H1 (cell line): Measurements from ENCODE around the gene LMAN2.

ENCODE experiments used
- CBX5 ChIP-seq: fragments of 300-800, 300-1000 bp; sonication (generic); IDR thresholded peaks from 2 replicates; pipeline ENCODE4 v1.7.1; 2016; ENCODE audit warnings: antibody characterized with exemption, low read length, low read depth
- CBX8 ChIP-seq: fragments of 300-800, 300-1000 bp; sonication (generic); IDR thresholded peaks from 2 replicates; pipeline ENCODE4 v1.7.1; 2016; ENCODE audit warnings: low read depth, low read length, borderline replicate concordance
- CHD2 ChIP-seq: IDR thresholded peaks from 2 replicates; pipeline ENCODE4 v1.6.1; 2012; ENCODE audit warnings: low read length, improper control_type of control experiment
- EZH2 ChIP-seq: fragments of 200-600 bp; sonication (generic); IDR thresholded peaks from 2 replicates; pipeline ENCODE4 v1.7.1; 2012; ENCODE audit warnings: low read depth, mild to moderate bottlenecking, moderate library complexity, low read length, inconsistent platforms; ENCODE audit not compliant: severe bottlenecking
- HDAC6 ChIP-seq: IDR thresholded peaks from one replicate; pipeline ENCODE4 v1.7.1; 2012; ENCODE audit warnings: low read depth, mild to moderate bottlenecking, inconsistent platforms, low read length, moderate library complexity
- JUN ChIP-seq: IDR thresholded peaks from 2 replicates; pipeline ENCODE4 v1.6.1; 2011; ENCODE audit warnings: low read depth, mild to moderate bottlenecking, improper control_type of control experiment, low read length
- POLR2AphosphoS5 ChIP-seq: IDR thresholded peaks from 2 replicates; pipeline ENCODE4 v1.6.1; 2011; ENCODE audit warnings: low read depth, low read length
- SAP30 ChIP-seq: fragments of 300-600 bp; sonication (generic); IDR thresholded peaks from 2 replicates; pipeline ENCODE4 v1.7.1; 2012; ENCODE audit warnings: low read length, moderate library complexity, mild to moderate bottlenecking, inconsistent platforms; ENCODE audit not compliant: insufficient read depth, insufficient replicate concordance
- TCF12 ChIP-seq: IDR thresholded peaks from 2 replicates; pipeline ENCODE4 v1.6.1; 2011; ENCODE audit warnings: low read depth, mild to moderate bottlenecking, low read length
- YY1 ChIP-seq: IDR thresholded peaks from 2 replicates; pipeline ENCODE4 v1.6.1; 2011; ENCODE audit warnings: low read depth, mild to moderate bottlenecking, low read length
- TF ChIP-seq, protein P1 (sequence below), 3 experiments: IDR thresholded peaks; 1 replicate in 2 of 3; 2 replicates in 1 of 3; pipeline versions ENCODE4 v1.5.1 to v1.6.1; 2011; ENCODE audit warnings: low read length in 3 of 3, mild to moderate bottlenecking in 3 of 3, inconsistent platforms in 2 of 3, low read depth in 1 of 3, moderate library complexity in 1 of 3; ENCODE audit not compliant: insufficient read depth in 1 of 3; ENCODE audit errors: control extremely low read depth in 1 of 3
- TF ChIP-seq, protein P2 (sequence below): IDR thresholded peaks from 2 replicates; pipeline ENCODE4 v1.6.1; 2011; ENCODE audit warnings: low read length, improper control_type of control experiment

DNA sequence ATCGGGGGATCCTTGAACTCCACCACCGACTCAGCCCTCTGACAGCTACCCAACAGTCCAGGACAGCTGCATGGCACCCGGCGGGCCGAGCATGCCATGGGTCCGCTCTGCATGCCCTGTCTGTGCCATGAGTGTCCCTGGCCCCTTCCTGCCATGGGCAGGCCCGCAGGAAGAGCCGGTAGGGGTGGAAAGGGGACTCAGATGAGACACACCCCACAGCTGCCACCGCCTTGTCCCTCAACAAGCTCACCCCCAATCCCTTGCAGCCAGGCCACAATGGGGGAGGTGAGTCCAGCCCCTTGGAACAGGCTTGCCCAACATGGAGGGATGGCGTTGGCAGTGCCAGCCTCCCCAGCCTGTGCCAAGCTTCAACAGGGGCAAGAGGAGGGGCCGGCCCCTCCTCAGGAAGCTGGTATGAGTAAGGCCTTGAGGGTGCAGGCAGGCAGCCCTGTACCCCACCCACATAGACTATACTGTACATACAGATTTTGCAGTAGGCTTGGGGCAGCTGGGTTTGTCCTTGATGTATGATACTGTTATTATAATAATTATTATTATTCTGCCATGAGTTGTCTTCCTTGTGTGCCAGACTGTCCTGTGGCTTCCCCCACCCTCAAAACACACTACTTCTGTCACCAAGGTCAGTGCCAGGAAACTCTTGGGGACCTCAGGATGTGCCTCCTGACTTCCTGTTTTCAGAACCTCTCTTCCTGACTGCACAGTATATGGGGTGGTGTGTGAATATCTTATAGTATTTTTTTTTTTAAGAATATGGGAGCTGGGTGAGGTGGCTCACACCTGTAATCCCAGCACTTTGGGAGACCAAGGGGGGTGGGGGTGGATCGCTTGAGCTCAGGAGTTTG, 20.8 kb upstream of the LMAN2 start:
- TF ChIP-seq, protein P1, sequence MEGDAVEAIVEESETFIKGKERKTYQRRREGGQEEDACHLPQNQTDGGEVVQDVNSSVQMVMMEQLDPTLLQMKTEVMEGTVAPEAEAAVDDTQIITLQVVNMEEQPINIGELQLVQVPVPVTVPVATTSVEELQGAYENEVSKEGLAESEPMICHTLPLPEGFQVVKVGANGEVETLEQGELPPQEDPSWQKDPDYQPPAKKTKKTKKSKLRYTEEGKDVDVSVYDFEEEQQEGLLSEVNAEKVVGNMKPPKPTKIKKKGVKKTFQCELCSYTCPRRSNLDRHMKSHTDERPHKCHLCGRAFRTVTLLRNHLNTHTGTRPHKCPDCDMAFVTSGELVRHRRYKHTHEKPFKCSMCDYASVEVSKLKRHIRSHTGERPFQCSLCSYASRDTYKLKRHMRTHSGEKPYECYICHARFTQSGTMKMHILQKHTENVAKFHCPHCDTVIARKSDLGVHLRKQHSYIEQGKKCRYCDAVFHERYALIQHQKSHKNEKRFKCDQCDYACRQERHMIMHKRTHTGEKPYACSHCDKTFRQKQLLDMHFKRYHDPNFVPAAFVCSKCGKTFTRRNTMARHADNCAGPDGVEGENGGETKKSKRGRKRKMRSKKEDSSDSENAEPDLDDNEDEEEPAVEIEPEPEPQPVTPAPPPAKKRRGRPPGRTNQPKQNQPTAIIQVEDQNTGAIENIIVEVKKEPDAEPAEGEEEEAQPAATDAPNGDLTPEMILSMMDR (IDR thresholded peaks at IDR 0.05; ENCODE audit: control extremely low read depth in 1 of 3, insufficient read depth in 1 of 3, low read depth in 1 of 3, low read length in 3 of 3): no peak
- TF ChIP-seq JUN (no peak), CHD2 (no peak), CBX8 (no peak), SAP30 (no peak), YY1 (no peak), POLR2AphosphoS5 (no peak), EZH2 (no peak), CBX5 (no peak), TCF12 (no peak), HDAC6 (no peak)
- TF ChIP-seq, protein P2, sequence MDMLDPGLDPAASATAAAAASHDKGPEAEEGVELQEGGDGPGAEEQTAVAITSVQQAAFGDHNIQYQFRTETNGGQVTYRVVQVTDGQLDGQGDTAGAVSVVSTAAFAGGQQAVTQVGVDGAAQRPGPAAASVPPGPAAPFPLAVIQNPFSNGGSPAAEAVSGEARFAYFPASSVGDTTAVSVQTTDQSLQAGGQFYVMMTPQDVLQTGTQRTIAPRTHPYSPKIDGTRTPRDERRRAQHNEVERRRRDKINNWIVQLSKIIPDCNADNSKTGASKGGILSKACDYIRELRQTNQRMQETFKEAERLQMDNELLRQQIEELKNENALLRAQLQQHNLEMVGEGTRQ: no peak
